ENCODE measurements around the gene ITGB2.

The ITGB2 gene

GRCh38 chr21:44911068-44911383 lies 9.7 kb downstream of the ITGB2 start:
- Histone ChIP-seq H3K27ac (ENCODE audit: low read depth, low read length) (no peak overlapping the region), H3K9ac (ENCODE audit: low read length in 5 of 5) (peak overlapping the region in 1 of 5 donors; percentile 4), H3K4me1 (ENCODE audit: control insufficient read depth in 5 of 5, insufficient read depth in 5 of 5, low read length in 5 of 5) (peaks cover 2 to 71% (median 43%) of the 10 kb centered on the region in 5 donors)

GRCh38 chr21:44910229-44911067 lies 10.3 kb downstream of the ITGB2 start:
- Histone ChIP-seq H3K9ac (ENCODE audit: low read length in 5 of 5) (no peak overlapping the region), H3K27ac (ENCODE audit: low read depth, low read length) (no peak overlapping the region), H3K36me3 (ENCODE audit: control insufficient read depth in 5 of 5, insufficient read depth in 5 of 5, low read length in 5 of 5) (no peaks in the 10 kb centered on the region), H3K27me3 (ENCODE audit: control insufficient read depth in 5 of 5, insufficient read depth in 4 of 5, low read length in 5 of 5) (peaks cover 4 to 26% (median 13%) of the 10 kb centered on the region in 5 donors), H3K9me3 (ENCODE audit: control insufficient read depth in 5 of 5, low read length in 5 of 5) (no peaks in the 10 kb centered on the region), H3K4me3 (ENCODE audit: low read depth in 1 of 5, low read length in 5 of 5) (peak overlapping the region in 1 of 5 donors; percentile 37), H3K4me1 (ENCODE audit: control insufficient read depth in 5 of 5, insufficient read depth in 5 of 5, low read length in 5 of 5) (peaks cover 2 to 76% (median 43%) of the 10 kb centered on the region in 5 donors)

More at GRCh38 chr21:44911068-44911383, 9.7 kb downstream of the ITGB2 start:
- H3K36me3 ChIP-seq (ENCODE audit: control insufficient read depth in 5 of 5, insufficient read depth in 5 of 5, low read length in 5 of 5): no peaks in the 10 kb centered on the region
- peak overlapping the region in 2 of 5 donors; percentile 37 to 52 for H3K4me3 ChIP-seq (ENCODE audit: low read depth in 1 of 5, low read length in 5 of 5)
- H3K27me3 ChIP-seq (ENCODE audit: control insufficient read depth in 5 of 5, insufficient read depth in 4 of 5, low read length in 5 of 5): peaks cover 4 to 26% (median 13%) of the 10 kb centered on the region in 5 donors
- no peaks in the 10 kb centered on the region for H3K9me3 ChIP-seq (ENCODE audit: control insufficient read depth in 5 of 5, low read length in 5 of 5)

GRCh38 chr21:44909719-44910118 lies 11.0 kb downstream of the ITGB2 start:
- peaks cover 2 to 71% (median 43%) of the 10 kb centered on the region in 5 donors for H3K4me1 ChIP-seq (ENCODE audit: control insufficient read depth in 5 of 5, insufficient read depth in 5 of 5, low read length in 5 of 5)
- no peaks in the 10 kb centered on the region for H3K36me3 ChIP-seq (ENCODE audit: control insufficient read depth in 5 of 5, insufficient read depth in 5 of 5, low read length in 5 of 5)
- peaks cover 4 to 26% (median 13%) of the 10 kb centered on the region in 5 donors for H3K27me3 ChIP-seq (ENCODE audit: control insufficient read depth in 5 of 5, insufficient read depth in 4 of 5, low read length in 5 of 5)
- H3K9me3 ChIP-seq (ENCODE audit: control insufficient read depth in 5 of 5, low read length in 5 of 5): no peaks in the 10 kb centered on the region
- H3K4me3 ChIP-seq (ENCODE audit: low read depth in 1 of 5, low read length in 5 of 5): no peak overlapping the region
- H3K27ac ChIP-seq (ENCODE audit: low read depth, low read length): no peak overlapping the region
- H3K9ac ChIP-seq (ENCODE audit: low read length in 5 of 5): no peak overlapping the region

- Histone ChIP-seq H3K36me3 (ENCODE audit: control insufficient read depth in 5 of 5, insufficient read depth in 5 of 5, low read length in 5 of 5) (no peaks in the 10 kb centered on the region), H3K27ac (ENCODE audit: low read depth, low read length) (no peak overlapping the region), H3K9ac (ENCODE audit: low read length in 5 of 5) (no peak overlapping the region), H3K9me3 (ENCODE audit: control insufficient read depth in 5 of 5, low read length in 5 of 5) (no peaks in the 10 kb centered on the region), H3K4me1 (ENCODE audit: control insufficient read depth in 5 of 5, insufficient read depth in 5 of 5, low read length in 5 of 5) (peaks cover 2 to 63% (median 42%) of the 10 kb centered on the region in 5 donors), H3K4me3 (ENCODE audit: low read depth in 1 of 5, low read length in 5 of 5) (no peak overlapping the region), H3K27me3 (ENCODE audit: control insufficient read depth in 5 of 5, insufficient read depth in 4 of 5, low read length in 5 of 5) (peaks cover 4 to 26% (median 13%) of the 10 kb centered on the region in 5 donors)
These were observed 11.8 kb downstream of the ITGB2 start for GRCh38 chr21:44908908-44909307.

- Histone ChIP-seq H3K9ac (ENCODE audit: low read length in 5 of 5) (no peak overlapping the region), H3K36me3 (ENCODE audit: control insufficient read depth in 5 of 5, insufficient read depth in 5 of 5, low read length in 5 of 5) (peaks cover 0 to 4% (median 0%) of the 10 kb centered on the region in 5 donors), H3K4me3 (ENCODE audit: low read depth in 1 of 5, low read length in 5 of 5) (peak overlapping the region in 1 of 5 donors; percentile 20), H3K9me3 (ENCODE audit: control insufficient read depth in 5 of 5, low read length in 5 of 5) (no peaks in the 10 kb centered on the region), H3K27me3 (ENCODE audit: control insufficient read depth in 5 of 5, insufficient read depth in 4 of 5, low read length in 5 of 5) (peaks cover 4 to 26% (median 13%) of the 10 kb centered on the region in 5 donors), H3K27ac (ENCODE audit: low read depth, low read length) (no peak overlapping the region), H3K4me1 (ENCODE audit: control insufficient read depth in 5 of 5, insufficient read depth in 5 of 5, low read length in 5 of 5) (peaks cover 2 to 63% (median 40%) of the 10 kb centered on the region in 5 donors)
These were observed 12.5 kb downstream of the ITGB2 start for GRCh38 chr21:44907966-44908895.

GRCh38 chr21:44907225-44907965 lies 13.3 kb downstream of the ITGB2 start:
- Histone ChIP-seq H3K4me1 (ENCODE audit: control insufficient read depth in 5 of 5, insufficient read depth in 5 of 5, low read length in 5 of 5) (peaks cover 4 to 66% (median 38%) of the 10 kb centered on the region in 5 donors), H3K36me3 (ENCODE audit: control insufficient read depth in 5 of 5, insufficient read depth in 5 of 5, low read length in 5 of 5) (peaks cover 0 to 10% (median 0%) of the 10 kb centered on the region in 5 donors), H3K9ac (ENCODE audit: low read length in 5 of 5) (no peak overlapping the region), H3K27me3 (ENCODE audit: control insufficient read depth in 5 of 5, insufficient read depth in 4 of 5, low read length in 5 of 5) (peaks cover 4 to 26% (median 13%) of the 10 kb centered on the region in 5 donors), H3K4me3 (ENCODE audit: low read depth in 1 of 5, low read length in 5 of 5) (peak overlapping the region in 1 of 5 donors; percentile 20), H3K27ac (ENCODE audit: low read depth, low read length) (no peak overlapping the region), H3K9me3 (ENCODE audit: control insufficient read depth in 5 of 5, low read length in 5 of 5) (no peaks in the 10 kb centered on the region)

GRCh38 chr21:44905728-44906090 lies 15.0 kb downstream of the ITGB2 start:
- H3K4me1 ChIP-seq (ENCODE audit: control insufficient read depth in 5 of 5, insufficient read depth in 5 of 5, low read length in 5 of 5): peaks cover under 1 to 52% (median 21%) of the 10 kb centered on the region in 5 donors
- H3K27ac ChIP-seq (ENCODE audit: low read depth, low read length): no peak overlapping the region

GRCh38 chr21:44905016-44905727 lies 15.5 kb downstream of the ITGB2 start:
- H3K4me1 ChIP-seq (ENCODE audit: control insufficient read depth in 5 of 5, insufficient read depth in 5 of 5, low read length in 5 of 5): peaks cover 0 to 49% (median 16%) of the 10 kb centered on the region in 5 donors
- peaks cover 0 to 33% (median 0%) of the 10 kb centered on the region in 5 donors for H3K36me3 ChIP-seq (ENCODE audit: control insufficient read depth in 5 of 5, insufficient read depth in 5 of 5, low read length in 5 of 5)
- H3K27me3 ChIP-seq (ENCODE audit: control insufficient read depth in 5 of 5, insufficient read depth in 4 of 5, low read length in 5 of 5): peaks cover 4 to 29% (median 14%) of the 10 kb centered on the region in 5 donors
- no peak overlapping the region for H3K4me3 ChIP-seq (ENCODE audit: low read depth in 1 of 5, low read length in 5 of 5)
- H3K9ac ChIP-seq (ENCODE audit: low read length in 5 of 5): no peak overlapping the region
- no peak overlapping the region for H3K27ac ChIP-seq (ENCODE audit: low read depth, low read length)
- H3K9me3 ChIP-seq (ENCODE audit: control insufficient read depth in 5 of 5, low read length in 5 of 5): no peaks in the 10 kb centered on the region

More at GRCh38 chr21:44905728-44906090, 15.0 kb downstream of the ITGB2 start:
- no peak overlapping the region for H3K4me3 ChIP-seq (ENCODE audit: low read depth in 1 of 5, low read length in 5 of 5)
- H3K9me3 ChIP-seq (ENCODE audit: control insufficient read depth in 5 of 5, low read length in 5 of 5): no peaks in the 10 kb centered on the region
- H3K9ac ChIP-seq (ENCODE audit: low read length in 5 of 5): no peak overlapping the region
- peaks cover 0 to 27% (median 0%) of the 10 kb centered on the region in 5 donors for H3K36me3 ChIP-seq (ENCODE audit: control insufficient read depth in 5 of 5, insufficient read depth in 5 of 5, low read length in 5 of 5)
- peaks cover 4 to 27% (median 14%) of the 10 kb centered on the region in 5 donors for H3K27me3 ChIP-seq (ENCODE audit: control insufficient read depth in 5 of 5, insufficient read depth in 4 of 5, low read length in 5 of 5)
